Central memory CD8-positive, alpha-beta T cell (primary cell): ENCODE measurements around the gene PAPPA.

Experiments
- ATAC-seq: fragments of 150-1000 bp; cut with Tn5 transposase; replicated peaks from 2 replicates; pipeline ENCODE4 v1.10.0; 2022; ENCODE audit warnings: mild to moderate bottlenecking, moderate FRiP score, moderate number of reproducible peaks; ENCODE audit not compliant: poor library complexity, severe bottlenecking; ENCODE audit errors: extremely low read depth
- DNase-seq, 2 donors: peaks; one replicate each; pipeline ENCODE4 v3.0.0; 2021; ENCODE audit warnings: low spot score in 2 of 2
- H3K27ac Mint-ChIP-seq: one replicate; pipeline ENCODE4 v1.8.0; 2022; ENCODE audit warnings: low read depth, mild to moderate bottlenecking, moderate library complexity, mixed read lengths
- H3K27me3 Mint-ChIP-seq: one replicate; pipeline ENCODE4 v1.8.0; 2022; ENCODE audit warnings: mixed read lengths
- H3K36me3 Mint-ChIP-seq: one replicate; pipeline ENCODE4 v1.8.0; 2022; ENCODE audit warnings: mild to moderate bottlenecking, moderate library complexity, mixed read lengths; ENCODE audit not compliant: insufficient read depth
- H3K4me1 Mint-ChIP-seq: one replicate; pipeline ENCODE4 v1.8.0; 2022; ENCODE audit warnings: mixed read lengths
- H3K4me3 Mint-ChIP-seq: one replicate; pipeline ENCODE4 v1.8.0; 2022; ENCODE audit warnings: mild to moderate bottlenecking, moderate library complexity, mixed read lengths
- H3K9me3 Mint-ChIP-seq: one replicate; pipeline ENCODE4 v1.8.0; 2022; ENCODE audit warnings: mixed read lengths

Gene PAPPA

GRCh38 chr9:116153765-116154333 is at the start of gene PAPPA:
PAPPA (plus strand) TSS chr9:116153791; CDS start chr9:116154173, 382 bp downstream.
- DNase-seq, result no peak
- peaks cover 6% of the 10 kb centered on the region for H3K4me1 Mint-ChIP-seq
- H3K27me3 Mint-ChIP-seq, result peaks cover 91% of the 10 kb centered on the region
- H3K36me3 Mint-ChIP-seq, result no peaks in the 10 kb centered on the region
- peak within 1 kb of the TSS; percentile 40 for H3K4me3 Mint-ChIP-seq
- H3K27ac Mint-ChIP-seq, result no peak within 1 kb of the TSS
- H3K9me3 Mint-ChIP-seq, result no peaks in the 10 kb centered on the region
- ATAC-seq, result no peak

GRCh38 chr9:116103976-116104820 is 49.4 kb upstream of the PAPPA start:
- no peak overlapping the region for H3K4me3 Mint-ChIP-seq
- H3K27me3 Mint-ChIP-seq, result no peaks in the 10 kb centered on the region
- no peak for ATAC-seq
- H3K9me3 Mint-ChIP-seq, result peaks cover 5% of the 10 kb centered on the region
- no peaks in the 10 kb centered on the region for H3K4me1 Mint-ChIP-seq
- H3K36me3 Mint-ChIP-seq, result no peaks in the 10 kb centered on the region
- DNase-seq, result no peak
- H3K27ac Mint-ChIP-seq, result no peak overlapping the region

GRCh38 chr9:116112236-116112635 is 41.4 kb upstream of the PAPPA start:
- Mint-ChIP-seq H3K27me3 (no peaks in the 10 kb centered on the region), H3K4me1 (no peaks in the 10 kb centered on the region), H3K4me3 (no peak overlapping the region), H3K36me3 (no peaks in the 10 kb centered on the region), H3K27ac (no peak overlapping the region), H3K9me3 (peaks cover 5% of the 10 kb centered on the region)
- DNase-seq (no peak), ATAC-seq (no peak)

DNA sequence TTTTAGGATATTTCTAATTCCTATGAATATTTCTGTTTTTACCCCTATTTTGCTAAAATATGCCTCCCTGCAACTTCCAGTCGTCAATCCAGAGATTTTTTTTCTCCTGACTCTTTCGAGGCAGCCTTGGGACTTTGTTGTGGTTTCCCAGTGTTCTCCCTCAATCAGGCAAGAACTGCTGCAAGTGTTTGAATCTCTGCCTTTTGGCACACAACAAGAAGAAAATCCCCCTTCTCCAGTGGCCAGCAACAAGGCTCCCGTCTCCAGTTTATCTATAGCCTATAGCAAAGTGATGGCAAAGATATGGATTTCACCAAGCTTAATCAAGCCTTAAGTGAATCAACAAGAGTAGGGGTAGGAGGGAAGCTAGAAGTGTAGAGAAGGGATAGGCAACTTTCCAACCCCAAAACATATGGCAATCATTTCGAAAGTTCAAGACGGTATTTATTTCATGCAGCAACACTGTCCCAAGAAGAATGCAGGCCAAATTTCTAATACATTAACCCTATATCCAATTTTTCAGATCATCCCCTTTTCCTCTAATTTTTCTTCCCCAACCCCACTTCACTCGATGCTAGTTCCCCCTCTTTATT is 37.7 kb upstream of the PAPPA start:
- Mint-ChIP-seq H3K27ac (no peak overlapping the region), H3K27me3 (no peaks in the 10 kb centered on the region), H3K4me3 (no peak overlapping the region), H3K9me3 (peaks cover 25% of the 10 kb centered on the region), H3K36me3 (no peaks in the 10 kb centered on the region), H3K4me1 (no peaks in the 10 kb centered on the region)
- DNase-seq, result no peak
- ATAC-seq, result no peak

- DNase-seq (no peak), ATAC-seq (no peak)
- H3K36me3 Mint-ChIP-seq, result no peaks in the 10 kb centered on the region
- peaks cover 30% of the 10 kb centered on the region for H3K9me3 Mint-ChIP-seq
- no peaks in the 10 kb centered on the region for H3K4me1 Mint-ChIP-seq
- no peaks in the 10 kb centered on the region for H3K27me3 Mint-ChIP-seq
- H3K27ac Mint-ChIP-seq, result no peak overlapping the region
- no peak overlapping the region for H3K4me3 Mint-ChIP-seq
Measured at GRCh38 chr9:116116393-116116792, 37.2 kb upstream of the PAPPA start.

DNA sequence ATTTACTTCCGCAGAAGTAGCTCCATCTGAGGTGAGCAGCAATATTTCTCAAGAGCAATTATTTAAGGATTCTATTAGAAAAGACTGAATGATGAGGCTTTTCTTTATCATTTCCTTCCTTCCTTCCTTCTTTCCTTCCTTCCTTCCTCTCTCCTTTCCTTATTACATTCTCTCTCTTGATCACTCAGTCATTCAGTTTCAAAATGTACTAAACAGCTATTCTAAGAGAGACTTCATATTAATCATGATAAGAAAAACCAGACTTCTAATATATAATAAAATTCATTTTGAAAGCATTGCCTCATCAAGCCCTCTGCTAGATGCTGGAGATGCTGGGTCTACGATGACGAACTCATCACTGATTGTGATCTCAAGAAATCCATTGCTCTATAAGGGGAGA is 30.4 kb upstream of the PAPPA start:
- no peaks in the 10 kb centered on the region for H3K4me1 Mint-ChIP-seq
- ATAC-seq, result no peak
- DNase-seq, result no peak
- peaks cover 24% of the 10 kb centered on the region for H3K9me3 Mint-ChIP-seq
- H3K4me3 Mint-ChIP-seq, result no peak overlapping the region
- H3K27me3 Mint-ChIP-seq, result no peaks in the 10 kb centered on the region
- H3K36me3 Mint-ChIP-seq, result no peaks in the 10 kb centered on the region
- no peak overlapping the region for H3K27ac Mint-ChIP-seq

GRCh38 chr9:116124472-116125040 is 29.0 kb upstream of the PAPPA start:
- DNase-seq, result no peak
- no peaks in the 10 kb centered on the region for H3K4me1 Mint-ChIP-seq

DNA sequence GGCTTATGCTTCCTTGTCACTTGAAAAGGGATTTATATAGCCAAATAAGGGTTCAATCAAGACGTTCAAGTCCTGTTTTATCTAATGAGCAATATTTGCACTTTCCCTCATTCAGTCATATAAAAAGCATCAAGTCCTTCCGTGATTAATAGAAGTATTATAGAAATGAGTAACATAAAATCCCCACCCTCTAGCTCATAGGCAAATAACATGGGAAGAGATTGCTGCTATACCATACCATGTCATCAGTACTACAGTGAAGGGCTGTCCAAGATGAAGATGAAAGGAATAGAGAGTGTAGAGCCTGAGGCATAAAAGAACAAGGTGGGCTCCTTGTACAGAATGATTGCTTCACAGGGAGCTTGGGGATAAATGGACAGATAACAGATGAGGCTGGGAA is 20.4 kb upstream of the PAPPA start:
- H3K9me3 Mint-ChIP-seq, result peaks cover 20% of the 10 kb centered on the region

More at GRCh38 chr9:116124472-116125040, 29.0 kb upstream of the PAPPA start:
- Mint-ChIP-seq H3K27me3 (no peaks in the 10 kb centered on the region), H3K36me3 (peaks cover 2% of the 10 kb centered on the region), H3K9me3 (peaks cover 20% of the 10 kb centered on the region), H3K4me3 (no peak overlapping the region), H3K27ac (no peak overlapping the region)
- no peak for ATAC-seq

DNA sequence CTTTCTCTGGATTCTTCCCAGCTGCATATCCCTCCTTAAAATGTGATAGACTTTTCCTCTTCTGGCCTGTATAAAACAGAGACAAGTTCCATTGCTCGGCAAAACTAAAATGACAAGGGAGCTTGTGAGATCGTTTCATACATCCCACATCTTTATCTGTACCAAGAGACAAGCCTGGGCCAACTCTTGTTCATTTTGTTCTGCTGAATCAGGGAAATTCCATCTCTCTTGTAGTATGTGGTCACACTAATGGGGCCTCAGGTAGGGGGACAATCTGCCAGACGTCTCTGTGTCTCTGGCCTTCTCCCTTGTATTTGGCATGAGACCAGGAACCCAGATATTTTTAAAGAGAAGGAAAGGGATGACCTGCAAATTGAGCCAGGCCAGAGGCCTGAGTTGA is 18.6 kb upstream of the PAPPA start:
- ATAC-seq (no peak), DNase-seq (no peak)
- H3K4me1 Mint-ChIP-seq, result no peaks in the 10 kb centered on the region
- no peak overlapping the region for H3K27ac Mint-ChIP-seq
- no peaks in the 10 kb centered on the region for H3K27me3 Mint-ChIP-seq
- H3K9me3 Mint-ChIP-seq, result peaks cover 18% of the 10 kb centered on the region
- no peak overlapping the region for H3K4me3 Mint-ChIP-seq
- H3K36me3 Mint-ChIP-seq, result no peaks in the 10 kb centered on the region

More for the DNA sequence above, 20.4 kb upstream of the PAPPA start:
- DNase-seq, result no peak
- no peak for ATAC-seq
- no peaks in the 10 kb centered on the region for H3K27me3 Mint-ChIP-seq
- no peak overlapping the region for H3K4me3 Mint-ChIP-seq
- no peak overlapping the region for H3K27ac Mint-ChIP-seq
- peaks cover 2% of the 10 kb centered on the region for H3K36me3 Mint-ChIP-seq
- H3K4me1 Mint-ChIP-seq, result no peaks in the 10 kb centered on the region

- Mint-ChIP-seq H3K27ac (no peak overlapping the region), H3K4me3 (no peak overlapping the region), H3K27me3 (no peaks in the 10 kb centered on the region), H3K4me1 (no peaks in the 10 kb centered on the region), H3K36me3 (no peaks in the 10 kb centered on the region), H3K9me3 (peaks cover 9% of the 10 kb centered on the region)
- DNase-seq (no peak), ATAC-seq (no peak)
Measured at GRCh38 chr9:116137010-116137409, 16.6 kb upstream of the PAPPA start.

- no peaks in the 10 kb centered on the region for H3K4me1 Mint-ChIP-seq
- no peaks in the 10 kb centered on the region for H3K27me3 Mint-ChIP-seq
- DNase-seq, result no peak
- no peak for ATAC-seq
- H3K36me3 Mint-ChIP-seq, result no peaks in the 10 kb centered on the region
- H3K27ac Mint-ChIP-seq, result no peak overlapping the region
- no peak overlapping the region for H3K4me3 Mint-ChIP-seq
- H3K9me3 Mint-ChIP-seq, result peaks cover 9% of the 10 kb centered on the region
Measured at GRCh38 chr9:116137581-116137980, 16.0 kb upstream of the PAPPA start.

DNA sequence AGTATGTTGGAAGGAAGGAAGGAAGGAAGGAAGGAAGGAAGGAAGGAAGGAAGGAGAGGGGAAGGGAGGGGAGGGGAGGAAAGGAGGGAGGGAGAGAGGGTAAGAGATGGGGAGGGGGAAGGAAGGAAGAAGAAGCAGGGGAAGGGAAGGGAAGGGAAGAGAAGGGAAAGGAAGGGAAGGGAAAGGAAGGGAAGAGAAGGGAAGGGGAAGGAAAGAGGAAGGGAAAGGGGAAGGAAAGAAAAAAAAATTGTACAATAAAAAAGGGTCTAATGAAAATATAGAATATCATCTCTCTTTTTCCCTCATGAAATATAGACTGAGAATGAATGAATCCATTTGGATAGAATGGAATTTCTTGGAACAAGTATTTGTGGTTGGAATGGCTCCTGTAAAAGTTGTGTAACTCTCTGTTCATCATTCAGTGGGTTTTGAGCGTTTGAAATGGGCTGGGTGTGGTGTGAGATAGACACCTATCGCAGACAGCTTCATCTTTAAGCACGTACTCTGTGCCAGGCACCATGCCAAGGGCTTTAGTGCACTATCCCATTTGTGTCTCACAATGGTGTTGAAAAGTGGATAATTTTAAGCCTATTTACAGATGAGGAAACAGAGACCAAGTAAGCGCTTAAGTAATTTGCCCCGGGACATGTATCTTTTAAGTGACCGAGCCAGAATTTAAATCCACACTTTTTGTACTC is 11.6 kb upstream of the PAPPA start:
- DNase-seq, result no peak
- H3K27ac Mint-ChIP-seq, result no peak overlapping the region
- no peaks in the 10 kb centered on the region for H3K9me3 Mint-ChIP-seq
- H3K4me3 Mint-ChIP-seq, result no peak overlapping the region
- H3K27me3 Mint-ChIP-seq, result no peaks in the 10 kb centered on the region
- no peaks in the 10 kb centered on the region for H3K4me1 Mint-ChIP-seq
- no peak for ATAC-seq
- H3K36me3 Mint-ChIP-seq, result no peaks in the 10 kb centered on the region
